HUES48 (cell line): Measurements from ENCODE around the gene RAG1.

Source experiments
- H3K27ac ChIP-seq: one replicate; pipeline ENCODE4 v1.7.0; 2013; ENCODE audit warnings: low read depth, low read length, inconsistent platforms
- H3K27me3 ChIP-seq: 2 replicates; pipeline ENCODE4 v1.6.1; 2013; ENCODE audit warnings: mild to moderate bottlenecking, low read length; ENCODE audit not compliant: control insufficient read depth, insufficient read depth
- H3K36me3 ChIP-seq: 2 replicates; pipeline ENCODE4 v1.6.1; 2013; ENCODE audit warnings: low read length; ENCODE audit not compliant: control insufficient read depth, insufficient read depth
- H3K4me1 ChIP-seq: 2 replicates; pipeline ENCODE4 v1.6.1; 2013; ENCODE audit warnings: mild to moderate bottlenecking, low read length; ENCODE audit not compliant: control insufficient read depth, insufficient read depth
- H3K4me3 ChIP-seq: 2 replicates; pipeline ENCODE4 v1.5.1; 2013; ENCODE audit warnings: mild to moderate bottlenecking, low read depth, low read length
- H3K9ac ChIP-seq: 2 replicates; pipeline ENCODE4 v1.6.1; 2013; ENCODE audit warnings: mild to moderate bottlenecking, low read depth, low read length, moderate library complexity
- H3K9me3 ChIP-seq: 2 replicates; pipeline ENCODE4 v1.6.1; 2013; ENCODE audit warnings: low read length; ENCODE audit not compliant: control insufficient read depth, insufficient read depth

Gene RAG1

DNA sequence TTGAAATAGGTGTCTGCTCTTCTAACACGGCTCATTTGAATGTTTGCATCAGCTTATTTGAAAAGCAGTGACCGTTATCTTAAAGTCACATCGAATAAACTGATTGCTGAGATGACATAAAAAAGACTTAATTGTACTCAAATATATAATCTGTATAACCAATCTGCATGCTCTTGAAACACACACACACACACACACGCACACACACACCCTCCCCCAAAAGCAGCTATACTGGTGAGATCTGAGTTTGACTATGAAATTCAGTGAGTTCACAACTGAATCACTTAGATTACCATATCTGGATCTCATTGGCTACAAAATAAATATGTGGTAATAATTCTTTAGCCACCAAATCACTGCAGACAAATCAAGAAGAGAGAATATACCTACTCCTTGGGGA lies 22.7 kb downstream of the RAG1 start:
- Histone ChIP-seq H3K9ac (no peak overlapping the region), H3K36me3 (no peaks in the 10 kb centered on the region), H3K27ac (no peak overlapping the region), H3K4me1 (0 out of 2 replicates have a peak, but pooled peaks cover 7% of the 10 kb centered on the region), H3K9me3 (peaks cover 3% of the 10 kb centered on the region; the same call in 1 of the 2 replicates), H3K4me3 (no peak overlapping the region), H3K27me3 (peaks cover 26% of the 10 kb centered on the region)

- H3K4me1 ChIP-seq: 0 out of 2 replicates have a peak, but pooled peaks cover 7% of the 10 kb centered on the region
- no peak overlapping the region for H3K27ac ChIP-seq
- H3K4me3 ChIP-seq: no peak overlapping the region
- H3K9me3 ChIP-seq: peaks cover 3% of the 10 kb centered on the region; the same call in 1 of the 2 replicates
- H3K9ac ChIP-seq: no peak overlapping the region
- H3K36me3 ChIP-seq: no peaks in the 10 kb centered on the region
- H3K27me3 ChIP-seq: peaks cover 26% of the 10 kb centered on the region
These were observed 23.6 kb downstream of the RAG1 start for GRCh38 chr11:36591433-36591832.

GRCh38 chr11:36594316-36594989 lies 26.6 kb downstream of the RAG1 start, which contains the start of gene IFTAP:
Gene IFTAP (plus strand): TSS chr11:36594502. CDS start chr11:36610104, 15,602 bp downstream.
- Histone ChIP-seq H3K27ac (peak within 1 kb of the TSS; percentile 63), H3K9me3 (peaks cover 3% of the 10 kb centered on the region; the same call in 1 of the 2 replicates), H3K36me3 (no peaks in the 10 kb centered on the region), H3K27me3 (peaks cover 13% of the 10 kb centered on the region), H3K4me3 (peak within 1 kb of the TSS; percentile 80), H3K4me1 (0 out of 2 replicates have a peak, but pooled peaks cover 7% of the 10 kb centered on the region), H3K9ac (peak within 1 kb of the TSS; percentile 57)

- 0 out of 2 replicates have a peak, but pooled peaks cover 7% of the 10 kb centered on the region for H3K4me1 ChIP-seq
These were observed 29.1 kb downstream of the RAG1 start for GRCh38 chr11:36596880-36597279.

DNA sequence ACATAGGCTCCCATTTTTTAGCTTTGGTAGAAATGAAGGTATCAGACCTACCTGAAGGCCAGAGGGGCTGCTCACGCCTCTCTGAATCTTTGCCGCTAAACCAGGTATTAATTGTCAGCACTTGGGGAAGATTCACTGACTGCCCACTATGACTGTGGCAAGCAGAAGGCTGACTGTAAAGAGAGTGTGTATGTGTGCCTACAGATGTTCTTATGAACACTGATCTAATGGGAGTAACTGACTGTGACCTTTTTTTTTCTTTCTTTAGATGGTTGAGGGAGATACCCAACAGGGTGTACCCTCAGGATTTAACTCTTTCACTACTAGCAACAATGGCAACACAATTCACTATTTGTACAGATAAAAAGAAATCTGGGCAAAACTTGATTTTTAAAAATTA lies 30.2 kb downstream of the RAG1 start, which contains the start of gene RAG2:
Gene RAG2, minus strand, starts transcription at position 186 of the 400 bp plus-strand sequence. CDS start 4,068 bp downstream, outside the sequence.
- H3K27ac ChIP-seq: no peak within 1 kb of the TSS

More at GRCh38 chr11:36596880-36597279, 29.1 kb downstream of the RAG1 start:
- Histone ChIP-seq H3K27ac (no peak overlapping the region), H3K9me3 (peaks cover 3% of the 10 kb centered on the region; the same call in 1 of the 2 replicates), H3K36me3 (no peaks in the 10 kb centered on the region), H3K4me3 (no peak overlapping the region), H3K27me3 (no peaks in the 10 kb centered on the region; the same call in 1 of the 2 replicates), H3K9ac (no peak overlapping the region)

GRCh38 chr11:36600180-36600579 lies 32.4 kb downstream of the RAG1 start:
- Histone ChIP-seq H3K9ac (no peak overlapping the region), H3K27ac (no peak overlapping the region)

More for the DNA sequence above, 30.2 kb downstream of the RAG1 start, which contains the start of gene RAG2:
- Histone ChIP-seq H3K4me1 (0 out of 2 replicates have a peak, but pooled peaks cover 7% of the 10 kb centered on the region), H3K4me3 (no peak within 1 kb of the TSS), H3K27me3 (no peaks in the 10 kb centered on the region), H3K36me3 (no peaks in the 10 kb centered on the region), H3K9me3 (peaks cover 3% of the 10 kb centered on the region; the same call in 1 of the 2 replicates), H3K9ac (no peak within 1 kb of the TSS)

DNA sequence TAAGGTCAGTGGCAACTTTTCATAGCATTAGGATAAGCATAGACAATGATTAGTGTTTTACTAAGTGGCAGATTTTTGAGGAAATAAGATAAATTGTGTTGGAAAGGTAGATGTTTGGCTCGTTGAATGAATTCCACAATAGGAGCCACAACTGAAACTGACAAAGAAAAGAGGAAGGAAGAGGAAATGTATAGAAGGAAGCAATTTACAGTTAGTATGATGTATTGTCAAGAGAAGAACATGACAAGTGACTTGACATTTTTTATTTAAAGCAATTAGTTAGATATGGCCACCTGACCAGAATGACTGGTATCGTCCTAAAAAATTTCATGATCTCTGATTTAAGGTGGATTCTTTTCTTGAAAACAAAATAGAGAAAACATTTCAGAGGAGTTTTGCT lies 33.3 kb downstream of the RAG1 start:
- Histone ChIP-seq H3K36me3 (no peaks in the 10 kb centered on the region), H3K27me3 (no peaks in the 10 kb centered on the region), H3K9me3 (no peaks in the 10 kb centered on the region), H3K27ac (no peak overlapping the region), H3K4me3 (no peak overlapping the region), H3K4me1 (no peaks in the 10 kb centered on the region), H3K9ac (no peak overlapping the region)

More at GRCh38 chr11:36600180-36600579, 32.4 kb downstream of the RAG1 start:
- Histone ChIP-seq H3K9me3 (no peaks in the 10 kb centered on the region), H3K4me1 (0 out of 2 replicates have a peak, but pooled peaks cover 3% of the 10 kb centered on the region), H3K36me3 (no peaks in the 10 kb centered on the region), H3K27me3 (no peaks in the 10 kb centered on the region), H3K4me3 (no peak overlapping the region)

DNA sequence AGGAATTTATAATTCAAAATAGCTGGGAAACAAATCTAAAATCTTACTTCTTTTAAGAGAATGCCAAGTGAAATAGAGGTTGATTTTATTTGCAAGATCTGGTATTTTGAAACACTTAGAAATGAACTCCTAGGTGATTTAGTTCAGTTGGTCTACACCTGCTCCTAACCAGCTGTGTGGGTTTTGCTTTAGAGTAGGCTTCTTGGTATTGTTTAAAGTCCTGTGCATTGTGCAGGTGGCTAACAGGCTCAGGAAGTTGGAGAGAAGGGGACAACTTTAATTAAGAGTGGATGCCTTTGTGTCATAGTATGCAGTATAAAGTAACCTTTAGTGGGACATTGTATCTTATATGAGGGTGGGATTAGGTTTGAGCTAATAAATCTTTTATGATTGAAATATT lies 34.3 kb downstream of the RAG1 start:
- Histone ChIP-seq H3K9ac (no peak overlapping the region), H3K36me3 (no peaks in the 10 kb centered on the region), H3K4me3 (no peak overlapping the region), H3K9me3 (no peaks in the 10 kb centered on the region), H3K27me3 (no peaks in the 10 kb centered on the region), H3K4me1 (no peaks in the 10 kb centered on the region), H3K27ac (no peak overlapping the region)

- H3K36me3 ChIP-seq: no peaks in the 10 kb centered on the region
- no peak overlapping the region for H3K27ac ChIP-seq
- no peaks in the 10 kb centered on the region for H3K27me3 ChIP-seq
- H3K4me1 ChIP-seq: no peaks in the 10 kb centered on the region
- H3K4me3 ChIP-seq: no peak overlapping the region
- H3K9ac ChIP-seq: no peak overlapping the region
- H3K9me3 ChIP-seq: no peaks in the 10 kb centered on the region
These were observed 37.7 kb downstream of the RAG1 start for GRCh38 chr11:36605221-36606216.

- Histone ChIP-seq H3K36me3 (no peaks in the 10 kb centered on the region), H3K27me3 (no peaks in the 10 kb centered on the region), H3K27ac (no peak overlapping the region), H3K4me1 (no peaks in the 10 kb centered on the region), H3K4me3 (no peak overlapping the region), H3K9me3 (no peaks in the 10 kb centered on the region), H3K9ac (no peak overlapping the region)
These were observed 40.8 kb downstream of the RAG1 start for GRCh38 chr11:36608491-36609199.
